Breast epithelium (tissue), 3 donors: ENCODE results near the gene RSPH6A.

Source experiments
- POLR2A ChIP-seq: fragments of 450-650 bp; IDR thresholded peaks from one replicate; pipeline ENCODE4 v1.6.1; 2016; ENCODE audit warnings: antibody characterized with exemption, mild to moderate bottlenecking, moderate library complexity
- POLR2AphosphoS5 ChIP-seq, 3 donors: sonication (generic); formaldehyde crosslinking; IDR thresholded peaks; one replicate each; pipeline ENCODE4 v1.6.1; 2017; ENCODE audit warnings: antibody characterized with exemption in 3 of 3
- TF ChIP-seq, protein P1 (sequence below), 3 donors: fragments of 450-650 bp; IDR thresholded peaks; one replicate each; pipeline ENCODE4 v1.5.1; 2016 to 2017; ENCODE audit warnings: antibody characterized with exemption in 3 of 3, mild to moderate bottlenecking in 3 of 3, moderate library complexity in 3 of 3

DNA sequence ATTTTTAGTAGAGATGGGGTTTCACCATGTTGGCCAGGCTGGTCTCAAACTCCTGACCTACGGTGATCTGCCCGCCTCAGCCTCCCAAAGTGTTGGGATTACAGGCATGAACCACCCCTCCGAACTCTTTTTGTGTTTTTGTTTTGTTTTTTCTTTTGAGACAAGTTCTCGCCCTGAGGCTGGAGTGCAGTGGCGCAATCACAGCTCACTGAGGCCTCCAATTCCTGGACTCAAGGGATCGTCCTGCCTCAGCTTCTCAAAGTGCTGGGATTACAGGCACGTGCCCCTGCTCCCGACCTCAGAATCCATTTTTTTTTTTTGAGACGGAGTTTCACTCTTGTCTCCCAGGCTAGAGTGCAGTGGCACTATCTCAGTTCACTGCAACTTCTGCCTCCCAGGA is 57.4 kb downstream of the RSPH6A start:
- no peak for TF ChIP-seq POLR2A
- TF ChIP-seq, protein P1, sequence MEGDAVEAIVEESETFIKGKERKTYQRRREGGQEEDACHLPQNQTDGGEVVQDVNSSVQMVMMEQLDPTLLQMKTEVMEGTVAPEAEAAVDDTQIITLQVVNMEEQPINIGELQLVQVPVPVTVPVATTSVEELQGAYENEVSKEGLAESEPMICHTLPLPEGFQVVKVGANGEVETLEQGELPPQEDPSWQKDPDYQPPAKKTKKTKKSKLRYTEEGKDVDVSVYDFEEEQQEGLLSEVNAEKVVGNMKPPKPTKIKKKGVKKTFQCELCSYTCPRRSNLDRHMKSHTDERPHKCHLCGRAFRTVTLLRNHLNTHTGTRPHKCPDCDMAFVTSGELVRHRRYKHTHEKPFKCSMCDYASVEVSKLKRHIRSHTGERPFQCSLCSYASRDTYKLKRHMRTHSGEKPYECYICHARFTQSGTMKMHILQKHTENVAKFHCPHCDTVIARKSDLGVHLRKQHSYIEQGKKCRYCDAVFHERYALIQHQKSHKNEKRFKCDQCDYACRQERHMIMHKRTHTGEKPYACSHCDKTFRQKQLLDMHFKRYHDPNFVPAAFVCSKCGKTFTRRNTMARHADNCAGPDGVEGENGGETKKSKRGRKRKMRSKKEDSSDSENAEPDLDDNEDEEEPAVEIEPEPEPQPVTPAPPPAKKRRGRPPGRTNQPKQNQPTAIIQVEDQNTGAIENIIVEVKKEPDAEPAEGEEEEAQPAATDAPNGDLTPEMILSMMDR (IDR thresholded peaks at IDR 0.05) = no peak
- no peak for TF ChIP-seq POLR2AphosphoS5 (IDR thresholded peaks at IDR 0.05)
